GM19463 (cell line): ENCODE results near the gene SNCB.

Experiments used
- ATAC-seq: cut with Tn5 transposase; IDR thresholded peaks from one replicate; pipeline ENCODE4 v1.9.1; 2021; ENCODE audit warnings: mild to moderate bottlenecking, moderate library complexity; ENCODE audit not compliant: unreplicated experiment

SNCB gene

DNA sequence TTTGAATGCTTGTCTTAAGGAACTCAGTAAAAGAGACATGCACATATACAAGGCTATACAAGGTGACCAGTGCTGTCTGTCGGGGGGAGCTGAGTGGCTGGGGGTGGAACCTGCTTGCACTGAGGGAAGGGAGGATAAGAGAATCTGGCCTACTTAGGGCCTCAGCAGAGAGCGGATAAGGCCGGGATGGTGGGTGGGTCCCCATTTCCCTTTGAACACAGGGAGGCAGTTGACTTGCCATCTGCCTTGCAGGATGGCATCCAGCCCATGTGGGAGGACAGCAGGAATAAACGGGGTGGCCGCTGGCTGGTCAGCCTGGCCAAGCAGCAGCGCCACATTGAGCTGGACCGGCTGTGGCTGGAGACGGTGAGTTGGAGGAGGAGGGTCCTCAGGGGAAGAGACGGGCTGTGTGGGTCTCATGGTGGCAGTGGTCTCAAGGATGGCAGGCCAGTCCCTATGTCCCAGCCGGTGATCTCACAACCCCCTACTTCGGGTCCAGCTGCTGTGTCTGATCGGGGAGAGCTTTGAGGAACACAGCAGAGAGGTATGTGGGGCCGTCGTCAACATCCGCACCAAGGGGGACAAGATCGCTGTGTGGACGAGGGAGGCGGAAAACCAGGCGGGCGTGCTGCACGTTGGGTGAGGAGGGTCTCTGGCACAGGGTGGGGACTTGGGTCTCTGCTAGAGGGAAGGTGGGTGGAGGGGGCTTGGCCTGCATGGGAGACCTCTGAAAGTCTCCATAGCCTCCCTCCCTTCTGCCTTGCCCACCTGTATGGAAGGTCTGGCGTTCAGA is 14.7 kb upstream of the SNCB start:
- no peak for ATAC-seq

DNA sequence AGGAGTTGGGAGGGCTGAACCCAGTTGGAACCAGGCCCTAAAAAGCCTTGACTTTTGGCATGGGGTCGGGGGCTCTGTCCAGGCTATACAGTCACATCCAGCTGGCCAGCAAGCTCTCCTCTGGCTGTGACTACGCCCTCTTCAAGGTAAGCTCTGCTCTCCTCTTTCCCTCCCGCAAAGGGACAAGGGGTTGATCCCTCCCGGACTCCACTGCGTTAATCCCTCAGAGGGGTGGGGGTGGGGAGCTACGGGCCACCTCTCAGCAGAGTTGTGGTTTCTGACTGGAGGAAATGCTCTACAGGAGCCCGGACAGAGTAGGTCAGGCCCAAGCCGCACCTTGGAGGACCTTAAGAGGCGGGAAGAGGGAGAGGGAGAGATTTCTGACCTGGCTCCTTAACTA is 14.0 kb upstream of the SNCB start:
- no peak for ATAC-seq

DNA sequence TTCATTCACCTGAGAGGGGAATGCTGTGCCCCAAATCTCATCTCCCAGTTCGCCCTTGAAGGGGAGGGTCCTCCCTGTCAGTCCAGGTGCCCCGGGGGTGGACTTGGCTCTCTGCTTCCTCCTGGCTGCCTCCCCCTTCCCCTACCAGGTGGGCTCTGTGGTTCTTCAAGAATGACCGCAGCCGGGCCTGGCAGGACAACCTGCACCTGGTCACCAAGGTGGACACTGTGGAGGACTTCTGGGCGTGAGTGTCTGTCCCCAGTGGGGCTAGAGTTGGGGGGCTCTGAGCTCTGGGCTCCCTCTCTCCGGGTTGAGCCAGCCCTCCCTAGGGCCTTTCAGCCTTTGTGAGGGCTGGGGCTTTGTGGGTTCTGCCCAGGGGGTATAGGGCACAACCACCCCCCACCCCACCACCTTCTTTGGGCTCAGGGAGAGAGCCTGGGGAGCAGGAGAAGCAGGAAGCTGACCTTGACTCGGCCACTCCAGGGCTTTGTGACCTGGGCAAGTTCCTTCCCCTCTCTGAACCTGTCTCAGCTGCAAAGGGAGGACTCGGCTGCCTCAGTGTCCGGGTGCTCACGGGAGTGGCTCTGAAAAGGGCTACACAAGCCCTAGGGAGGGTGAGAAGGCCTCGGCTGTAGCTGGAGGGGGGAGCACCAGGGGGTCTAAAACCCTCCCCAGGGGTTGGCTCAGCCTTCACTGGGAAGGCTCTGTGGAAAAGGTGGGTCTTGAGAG is 13.3 kb upstream of the SNCB start:
- no peak for ATAC-seq

DNA sequence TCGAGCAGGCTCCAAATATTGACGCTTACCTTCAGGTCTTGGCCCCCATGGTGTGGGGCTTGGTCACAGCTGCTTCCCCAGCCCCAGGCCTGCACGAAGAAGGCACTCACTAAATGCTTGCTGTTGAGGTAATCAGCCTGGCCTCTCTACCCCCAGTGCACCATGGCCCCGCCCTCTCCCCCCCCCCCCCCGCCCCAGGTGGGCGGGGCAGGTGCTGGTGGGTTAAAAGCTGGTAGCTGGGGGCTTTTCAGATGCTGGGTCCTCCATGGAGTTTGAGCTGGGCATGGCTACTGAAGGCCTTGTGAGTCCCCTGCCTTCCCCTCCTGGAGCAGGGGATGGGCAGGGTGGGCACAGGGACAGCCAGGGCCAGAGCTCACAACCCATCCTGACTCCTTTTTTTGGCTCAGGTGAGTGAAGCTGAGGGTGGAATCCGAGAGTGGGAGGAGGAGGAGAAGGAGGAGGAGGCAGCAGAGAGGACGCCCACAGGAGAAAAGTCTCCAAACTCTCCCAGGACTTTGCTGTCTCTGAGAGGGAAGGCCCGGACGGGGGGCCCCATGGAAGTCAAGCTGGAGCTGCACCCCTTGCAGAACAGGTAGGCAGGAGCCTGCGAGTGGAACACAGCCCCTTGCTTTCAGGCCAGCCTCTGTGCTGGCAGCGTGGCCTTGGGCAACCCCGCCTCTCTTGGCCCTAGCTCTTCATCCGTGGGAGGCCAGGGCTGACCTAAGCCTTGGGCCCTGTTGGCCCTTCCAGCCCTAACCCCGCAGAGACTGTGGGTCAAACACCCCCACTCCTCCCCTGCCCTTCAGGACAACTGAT is 12.5 kb upstream of the SNCB start:
- no peak for ATAC-seq

DNA sequence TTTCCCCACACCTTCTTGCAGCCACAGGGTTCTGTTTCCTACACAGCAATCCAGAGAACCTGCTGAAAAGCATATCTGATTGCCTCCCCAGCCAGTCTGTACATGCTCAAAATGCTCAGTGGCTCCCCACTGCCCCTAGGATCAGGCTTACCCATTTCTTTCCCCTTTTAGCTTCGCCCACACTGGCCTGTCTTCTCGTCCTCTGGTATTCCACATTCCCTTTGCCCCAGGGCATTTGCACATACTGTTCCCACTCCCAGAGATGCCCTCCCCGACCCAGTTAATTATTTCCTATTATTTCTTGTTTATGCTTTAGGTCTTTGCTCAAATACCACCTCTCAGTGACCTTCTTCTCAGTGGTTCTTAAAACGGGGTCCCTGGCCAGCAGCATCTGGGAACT is 10.3 kb upstream of the SNCB start:
- no peak for ATAC-seq

DNA sequence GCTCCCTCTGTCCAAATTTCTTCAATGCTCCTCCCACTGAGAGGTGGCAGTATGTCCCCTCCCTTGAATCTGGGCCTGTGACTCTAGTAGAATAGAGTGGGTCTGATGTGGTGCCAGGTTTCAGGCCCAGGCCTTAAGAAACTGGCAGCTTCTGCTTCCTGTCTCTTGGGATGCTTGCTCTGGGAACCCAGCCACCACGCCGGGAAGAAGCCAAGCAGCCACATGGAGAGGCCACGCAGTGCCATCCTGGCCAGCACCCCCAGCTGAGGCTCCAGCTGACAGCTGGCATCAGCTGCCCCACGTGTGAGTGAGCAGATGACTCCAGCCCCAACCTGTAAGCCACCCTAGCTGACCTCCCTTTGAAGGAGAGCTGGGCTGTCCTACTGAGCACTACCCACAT is 9.6 kb upstream of the SNCB start:
- ATAC-seq, result no peak

DNA sequence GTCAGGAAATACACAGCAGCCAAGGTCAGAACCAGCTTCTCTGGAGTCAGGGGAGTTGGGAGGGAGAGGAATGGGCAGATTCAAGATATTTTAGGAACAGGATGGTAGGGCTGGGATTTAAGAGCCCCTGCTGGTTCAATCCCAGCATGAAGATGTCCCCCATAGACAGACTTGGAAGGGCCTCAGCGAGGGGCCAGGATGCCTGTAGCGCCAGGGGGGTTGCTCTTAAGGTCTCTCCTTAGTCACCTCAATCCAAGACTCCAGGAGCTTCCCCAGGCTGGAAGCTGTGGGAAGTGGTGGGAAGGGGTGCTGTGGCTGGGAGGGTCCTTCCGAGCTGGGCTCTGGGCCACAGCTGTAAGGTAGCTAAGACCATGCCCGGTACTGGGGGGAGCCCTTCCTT is 8.9 kb upstream of the SNCB start:
- no peak for ATAC-seq

DNA sequence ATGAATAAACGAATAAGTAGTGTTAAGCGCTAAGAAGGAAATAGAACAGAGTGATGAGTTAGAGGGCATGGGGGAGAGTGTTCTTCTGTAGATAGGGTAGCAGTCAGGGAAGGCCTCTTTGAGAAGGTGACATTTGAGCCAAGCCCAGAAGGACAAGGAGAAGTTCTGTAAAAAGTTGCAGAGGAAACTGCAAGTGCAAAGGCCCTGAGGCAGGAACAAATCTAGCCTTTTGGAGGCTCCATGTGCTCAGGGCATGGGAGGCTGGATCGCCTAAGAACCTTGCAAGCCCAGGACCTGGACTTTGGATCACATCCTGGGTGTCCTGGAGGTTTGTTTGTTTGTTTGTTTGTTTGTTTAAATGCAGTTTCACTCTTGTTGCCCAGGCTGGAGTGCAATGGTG is 8.1 kb upstream of the SNCB start:
- ATAC-seq, result no peak

DNA sequence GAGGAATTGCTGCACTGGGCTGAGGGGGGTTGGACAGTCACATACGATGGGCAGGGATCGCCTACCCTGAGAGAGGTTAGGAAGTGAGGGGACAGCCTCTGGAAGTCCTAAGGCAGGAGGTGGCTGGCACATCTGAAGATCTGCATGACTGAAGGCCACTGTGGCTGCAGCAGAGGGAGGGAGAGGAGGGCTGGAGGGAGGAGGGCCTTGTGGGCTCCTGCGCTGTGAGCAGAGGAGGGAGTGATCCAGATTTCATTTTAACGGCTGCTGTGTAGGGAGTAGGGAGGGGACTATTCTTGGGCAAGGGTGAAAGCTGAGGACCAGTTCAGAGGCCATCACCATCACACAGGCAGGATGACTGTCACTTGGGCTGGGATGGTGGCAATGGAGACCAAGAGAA is 7.2 kb upstream of the SNCB start:
- no peak for ATAC-seq

DNA sequence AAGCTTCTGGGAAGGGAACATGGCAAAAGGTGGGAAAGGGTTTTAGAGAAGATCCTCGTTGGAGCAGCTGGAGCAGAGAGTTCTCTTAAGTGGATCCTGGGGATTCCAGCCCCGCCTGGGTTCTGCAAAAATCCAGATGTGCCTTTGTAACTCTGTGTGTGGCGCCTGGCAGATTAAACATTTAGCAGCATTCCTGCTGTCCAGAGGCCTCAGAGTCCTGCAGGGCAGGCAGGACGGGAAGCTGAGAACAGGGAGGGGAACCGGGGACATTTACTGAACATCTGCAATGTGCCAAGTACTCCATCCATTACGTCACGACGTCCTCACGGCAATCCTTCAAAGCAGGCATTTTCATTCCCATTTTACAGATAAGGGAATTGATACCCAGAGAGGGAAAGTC is 6.1 kb upstream of the SNCB start:
- ATAC-seq, result no peak

DNA sequence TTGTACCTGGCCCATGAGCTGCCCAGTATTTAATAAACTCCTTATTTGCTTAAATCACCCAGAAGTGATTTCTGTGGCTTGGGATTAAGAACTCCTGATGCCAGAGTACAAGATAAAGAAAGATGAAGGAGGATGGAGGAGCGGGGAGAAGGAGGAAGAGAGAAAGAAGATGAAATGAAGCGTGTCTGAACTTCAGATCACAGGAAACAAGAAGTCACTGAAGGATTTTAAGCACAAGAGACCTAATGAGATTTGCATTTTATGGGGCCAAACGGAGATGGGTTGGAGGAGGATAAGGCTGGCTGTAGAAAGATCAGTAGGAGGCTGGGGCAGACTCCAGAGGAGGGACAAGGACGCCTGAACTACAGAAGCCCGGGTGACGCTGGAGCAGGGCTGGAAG is 3.3 kb upstream of the SNCB start:
- no peak for ATAC-seq

DNA sequence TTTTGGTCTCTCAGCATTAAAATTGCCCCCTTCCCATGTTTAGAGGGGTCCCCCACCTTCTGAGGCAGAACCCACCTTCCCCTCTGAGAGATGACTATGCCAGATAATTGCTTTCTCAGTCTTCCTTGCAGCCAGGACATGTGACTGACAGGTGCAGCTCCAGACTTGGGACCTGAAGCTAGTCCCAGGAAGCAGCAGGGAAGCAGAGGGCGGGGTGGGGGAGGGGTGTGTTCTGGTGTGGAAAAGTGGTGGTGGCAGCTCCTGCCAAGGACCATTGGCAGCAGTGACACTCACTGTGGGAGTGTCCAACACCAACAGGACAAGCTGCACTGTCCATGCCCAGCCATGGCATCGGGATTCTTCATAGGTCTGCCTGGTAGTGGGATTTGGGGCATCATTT is 2.4 kb upstream of the SNCB start:
- ATAC-seq, result no peak

DNA sequence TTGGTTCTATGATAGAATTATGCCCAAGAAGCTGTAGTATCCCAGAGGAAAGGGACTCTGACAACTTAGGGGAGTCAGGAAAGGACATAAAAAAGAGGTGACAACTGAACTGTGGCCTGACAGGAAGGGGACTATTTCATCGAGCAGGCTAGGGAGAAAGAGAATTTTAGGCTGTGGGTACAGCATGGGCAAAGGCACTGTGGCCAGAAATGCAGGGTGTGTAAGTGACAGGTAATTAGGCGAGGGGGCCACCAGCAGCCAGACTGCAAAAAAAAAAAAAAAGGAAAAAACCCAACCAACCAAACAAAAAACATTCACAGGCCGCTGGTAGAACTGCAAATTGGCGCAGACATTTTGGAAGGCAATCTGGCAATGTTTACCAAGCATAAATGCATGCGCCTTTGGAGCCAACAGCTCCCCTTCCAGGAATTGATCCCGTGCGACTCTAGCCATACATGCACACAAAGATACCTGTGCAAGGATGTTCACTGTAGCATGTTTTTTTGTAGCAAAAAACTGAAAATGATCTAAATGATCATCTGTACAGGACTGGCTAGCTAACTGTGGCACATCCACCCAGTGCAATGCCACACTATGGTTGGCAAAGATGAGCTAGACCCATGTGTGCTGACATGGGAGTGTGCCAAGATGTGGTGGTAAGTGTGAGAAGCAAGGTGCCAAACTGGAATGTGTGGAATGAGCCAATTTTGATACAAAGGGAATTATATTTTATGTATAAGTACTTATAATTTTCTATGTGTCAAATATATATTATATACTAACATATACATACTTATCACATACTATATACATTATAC is 1.3 kb upstream of the SNCB start:
- no peak for ATAC-seq

DNA sequence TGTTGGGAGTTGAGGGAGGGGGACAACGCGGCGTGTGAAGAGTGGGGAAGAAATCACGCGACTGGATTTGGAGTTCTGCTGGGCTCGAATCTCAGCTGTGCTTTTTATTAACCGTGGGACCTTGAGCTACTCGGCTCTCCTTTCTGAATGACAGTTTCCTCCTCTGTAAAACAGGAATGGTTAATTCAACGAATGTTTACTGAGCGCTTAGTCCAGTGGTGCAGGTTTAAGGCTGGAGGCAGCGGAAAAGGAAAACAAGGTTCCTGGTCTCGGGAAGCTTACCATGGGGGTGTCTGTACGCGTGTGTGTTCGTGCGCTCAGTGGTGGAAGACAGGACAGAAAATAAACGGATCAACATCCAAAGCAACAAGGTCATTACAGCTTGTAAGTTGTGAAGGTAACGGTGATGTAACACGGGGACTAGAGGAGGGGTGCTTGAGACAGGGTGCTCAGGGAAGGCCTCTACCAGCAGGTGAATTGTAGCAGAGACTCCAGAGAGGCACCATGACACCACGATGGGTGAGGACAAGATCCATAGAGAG is 418 bp upstream of the SNCB start:
- no peak for ATAC-seq

DNA sequence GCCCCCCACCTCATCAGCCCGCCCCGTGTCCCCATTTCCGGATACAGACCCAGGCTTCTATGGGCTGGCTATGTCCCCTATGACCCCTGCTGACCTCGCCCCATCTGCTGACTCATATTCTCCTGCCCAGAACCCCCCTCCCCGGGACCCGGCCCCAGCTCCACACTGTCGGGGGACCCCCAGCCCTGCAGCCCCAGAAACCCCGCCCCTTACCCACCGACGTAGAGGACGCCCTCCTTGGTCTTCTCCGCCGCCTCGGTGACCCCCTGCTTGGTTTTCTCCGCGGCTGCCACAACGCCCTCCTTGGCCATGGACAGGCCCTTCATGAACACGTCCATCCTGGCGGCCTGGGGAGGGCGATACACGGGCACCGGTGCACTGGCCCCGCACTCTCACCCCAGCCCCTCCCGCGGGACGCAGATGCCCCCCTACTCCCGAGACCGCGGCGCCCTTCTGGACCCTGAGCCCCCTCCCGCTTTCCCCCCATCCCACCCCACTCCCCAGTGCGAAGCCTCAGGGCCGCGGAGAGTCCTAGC is 949 bp downstream of the SNCB start:
- no peak for ATAC-seq

DNA sequence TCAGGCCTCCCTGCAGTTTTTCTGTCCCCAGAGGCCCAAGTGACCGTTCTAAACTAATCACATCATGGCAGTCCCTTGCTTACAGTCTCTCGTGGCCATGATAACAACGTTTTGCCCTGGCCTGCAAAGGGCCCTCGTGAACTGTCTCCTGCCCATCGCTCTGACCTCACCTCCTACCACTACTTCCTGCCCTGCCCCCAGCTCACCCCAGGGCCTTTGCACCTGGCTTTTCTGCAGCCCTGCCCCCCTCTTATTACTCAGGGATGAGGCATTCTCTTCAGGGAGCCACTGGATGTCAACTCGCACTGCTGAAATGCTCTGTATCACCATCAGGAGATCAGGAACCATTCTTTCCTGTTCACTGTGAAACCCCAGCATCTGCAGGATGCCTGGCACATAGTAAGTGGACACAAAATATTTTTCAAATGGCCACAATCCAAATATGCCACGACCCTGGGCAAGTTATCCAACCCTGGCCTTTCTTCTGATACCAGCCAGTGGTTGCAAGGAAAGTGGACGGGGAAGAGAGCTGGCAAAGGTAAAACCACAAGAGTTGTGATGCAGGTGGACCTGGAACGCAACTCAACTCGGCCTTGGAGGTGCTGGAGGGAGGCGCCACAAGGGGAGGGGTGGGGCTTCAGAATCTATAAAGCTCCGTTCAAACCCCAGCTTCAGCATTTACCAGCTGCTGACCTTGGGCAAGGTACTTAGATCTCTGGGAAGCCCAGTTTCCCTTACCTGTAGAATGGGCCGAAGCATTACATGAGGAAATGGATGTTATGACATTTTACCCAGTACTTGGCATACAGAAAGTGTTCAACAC is 1.7 kb downstream of the SNCB start:
- ATAC-seq, result no peak

DNA sequence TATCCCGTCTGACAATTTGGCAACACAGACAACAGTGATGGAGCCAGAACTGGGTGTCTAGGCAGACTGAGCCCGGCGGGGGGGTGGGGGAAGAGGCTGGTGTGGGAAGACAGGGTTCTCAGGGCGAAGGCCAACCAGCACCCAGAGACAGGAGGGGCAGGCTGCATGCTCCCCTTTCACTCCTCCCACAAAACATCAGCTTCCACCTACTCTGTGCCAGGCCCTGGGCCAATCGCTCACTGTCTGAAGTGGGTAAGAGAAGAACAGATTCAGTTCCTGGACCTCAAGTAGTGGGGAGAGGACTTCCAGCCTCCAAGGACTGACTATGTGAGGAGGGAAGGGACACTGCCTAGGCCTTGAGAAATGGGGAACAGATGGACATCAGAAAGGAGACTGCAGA is 2.8 kb downstream of the SNCB start:
- ATAC-seq, result no peak

DNA sequence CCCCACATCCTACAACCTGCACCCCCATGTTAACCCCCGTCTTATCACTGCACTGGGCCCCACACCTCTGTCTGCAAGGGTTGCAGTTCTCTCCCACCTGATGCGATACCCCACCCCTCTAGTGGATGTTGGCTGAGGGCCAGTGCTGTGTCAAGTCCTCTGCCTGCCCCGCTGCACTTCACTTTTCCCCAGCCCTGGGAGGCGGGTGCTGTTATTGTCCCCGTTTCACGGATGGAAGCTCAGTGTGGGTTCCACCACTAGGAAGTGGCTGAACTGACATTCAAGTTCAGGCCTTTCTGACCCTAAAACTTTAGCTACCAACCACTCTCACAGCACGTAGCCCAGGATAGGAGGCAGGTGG is 3.5 kb downstream of the SNCB start:
- no peak for ATAC-seq

DNA sequence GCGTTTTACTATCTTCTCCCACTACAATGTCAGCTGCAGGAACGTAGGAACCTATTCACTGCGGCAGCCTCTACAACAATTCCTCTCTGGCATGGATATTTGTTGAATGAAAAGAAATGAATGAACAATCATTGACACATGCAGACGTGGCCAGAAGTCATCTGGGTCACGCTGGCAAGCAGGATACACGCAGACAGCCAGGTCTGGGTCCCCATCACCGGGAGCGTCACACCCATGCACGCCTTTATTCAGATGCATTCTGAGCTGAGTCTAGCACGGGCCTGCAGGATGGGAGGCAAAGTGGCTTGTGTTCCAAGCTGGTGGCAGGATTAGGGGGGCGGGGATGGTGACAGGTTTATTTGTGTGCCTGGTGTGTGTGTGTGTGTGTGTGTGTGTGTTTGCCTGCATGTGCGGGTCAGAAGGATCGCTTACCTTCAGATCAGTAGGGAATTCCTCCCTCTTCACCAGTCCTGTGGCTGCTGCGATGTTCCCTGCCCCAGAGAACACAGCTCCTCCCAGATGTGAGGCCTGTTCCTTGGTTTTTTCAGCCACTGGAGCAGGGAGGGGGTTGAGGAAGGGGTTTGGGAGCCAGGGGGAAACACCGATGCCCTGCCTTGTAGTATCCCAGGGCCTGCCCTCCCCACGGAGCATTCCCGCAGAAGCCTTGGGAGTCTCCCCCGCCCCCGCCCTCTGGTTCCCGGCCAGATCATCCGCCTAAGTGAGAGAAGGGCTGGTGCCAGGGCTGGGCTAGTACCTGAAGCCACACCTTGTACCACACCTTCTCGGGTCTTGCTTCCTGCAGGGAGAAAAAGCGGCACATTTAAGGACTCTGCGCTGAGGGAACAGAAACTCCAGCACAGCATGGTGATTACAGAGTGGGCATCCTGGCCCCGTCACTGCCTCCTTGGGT is 4.1 kb downstream of the SNCB start:
- ATAC-seq, result no peak
